GM20000 (cell line): ENCODE measurements around the gene PSTK.

ENCODE experiments used
- DNase-seq: peaks from one replicate; pipeline ENCODE4 v3.0.0; 2012; ENCODE audit warnings: low spot score
- CTCF ChIP-seq: IDR thresholded peaks from 2 replicates; pipeline ENCODE4 v1.5.1; 2012; ENCODE audit warnings: mild to moderate bottlenecking, control low read depth; ENCODE audit errors: extremely low read depth, missing control alignments

PSTK gene

GRCh38 chr10:122953902-122954730 is 26.1 kb upstream of the PSTK start, which contains the start of gene C10orf88:
C10orf88 (minus strand) TSS chr10:122954227; CDS start chr10:122954178, 49 bp downstream.
- TF ChIP-seq CTCF = no peak
- DNase-seq = peak; percentile 94

- no peak for DNase-seq
These were observed 25.5 kb upstream of the PSTK start for GRCh38 chr10:122954731-122955050.

GRCh38 chr10:122955892-122956291 is 24.3 kb upstream of the PSTK start:
- no peak for TF ChIP-seq CTCF
- no peak for DNase-seq

More at GRCh38 chr10:122954731-122955050, 25.5 kb upstream of the PSTK start:
- no peak for TF ChIP-seq CTCF

- no peak for DNase-seq
These were observed 22.7 kb upstream of the PSTK start for GRCh38 chr10:122957474-122957873.

GRCh38 chr10:122962405-122962804 is 17.8 kb upstream of the PSTK start:
- DNase-seq = no peak
- no peak for TF ChIP-seq CTCF

More at GRCh38 chr10:122957474-122957873, 22.7 kb upstream of the PSTK start:
- no peak for TF ChIP-seq CTCF

- DNase-seq = no peak
- no peak for TF ChIP-seq CTCF
These were observed 13.3 kb upstream of the PSTK start for GRCh38 chr10:122966879-122967278.

- TF ChIP-seq CTCF = no peak
- DNase-seq = no peak
These were observed 11.5 kb upstream of the PSTK start for GRCh38 chr10:122968698-122969097.
